ENCODE results near the gene FAAP100. TPM values are rescaled to one million over a fixed set of nuclear protein-coding genes. Genes with fewer than 3 reads are reported as not detected.

Gene FAAP100
- polyA plus RNA-seq, 1 of the 3 experiments (the other 2 are of a cell fraction) = 18.9 TPM

DNA sequence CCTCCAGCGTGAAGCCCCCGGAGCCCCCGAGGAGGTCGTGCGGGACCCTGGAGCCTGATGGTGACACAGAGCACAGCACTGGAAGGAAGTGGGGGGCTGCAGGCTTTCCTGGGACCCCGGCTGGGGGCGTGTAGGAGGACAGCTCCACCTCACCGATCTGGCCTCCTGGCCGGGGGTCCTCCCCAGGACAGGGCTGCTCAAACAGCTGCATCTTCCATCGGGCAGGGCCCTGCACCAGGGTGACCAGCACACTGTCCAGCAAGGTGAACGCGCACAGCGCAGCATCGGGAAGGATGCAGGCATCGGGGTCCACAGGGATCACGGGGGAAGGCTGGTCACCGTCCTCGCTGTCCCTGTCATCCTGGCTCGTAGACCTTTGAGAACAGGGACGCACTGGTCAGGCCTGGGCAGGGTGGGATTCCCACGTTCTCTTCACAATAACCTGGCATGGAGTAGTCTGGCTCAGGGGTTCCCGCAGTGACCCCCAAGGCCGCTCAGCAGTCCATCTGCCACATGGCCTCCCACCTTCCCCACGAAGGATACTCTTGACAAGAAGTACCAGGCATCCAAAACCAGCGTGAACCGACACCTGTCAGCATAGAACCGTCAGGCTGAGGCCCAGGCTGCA lies 1.2 kb downstream of the FAAP100 start:
- peak overlapping the region; percentile 82; the same call in 1 of the 2 replicates for H3K9ac ChIP-seq
- TF ChIP-seq TAF1 (IDR thresholded peaks at IDR 0.05; ENCODE audit: borderline replicate concordance, low read depth, low read length) (no peak), RCOR1 (IDR thresholded peaks at IDR 0.05; ENCODE audit: low read length) (no peak), FOSL2 (IDR thresholded peaks at IDR 0.05; ENCODE audit: borderline replicate concordance, low read depth) (no peak), CHD2 (IDR thresholded peaks at IDR 0.05; ENCODE audit: low read length, partially characterized antibody) (no peak), PBX3 (IDR thresholded peaks at IDR 0.05) (no peak), CTCF (IDR thresholded peaks at IDR 0.05) (no peak), MAX (IDR thresholded peaks at IDR 0.05; ENCODE audit: low read depth) (no peak), FOXJ3 (CRISPR knock-in tag; IDR thresholded peaks at IDR 0.05) (no peak), MEF2A (IDR thresholded peaks at IDR 0.05; ENCODE audit: borderline replicate concordance, low read depth) (no peak), RAD21 (IDR thresholded peaks at IDR 0.05; ENCODE audit: low read length) (no peak), GATA2 (CRISPR knock-in tag; IDR thresholded peaks at IDR 0.05) (no peak), NFIC (IDR thresholded peaks at IDR 0.05; ENCODE audit: borderline replicate concordance) (no peak), MXI1 (IDR thresholded peaks at IDR 0.05; ENCODE audit: low read depth, low read length) (no peak), ELF1 (IDR thresholded peaks at IDR 0.05) (no peak), EZH2phosphoT487 (IDR thresholded peaks at IDR 0.05; ENCODE audit: borderline replicate concordance, low read depth) (no peak), POLR2AphosphoS5 (IDR thresholded peaks at IDR 0.05; ENCODE audit: low read depth, low read length) (no peak), SIN3A (IDR thresholded peaks at IDR 0.05; ENCODE audit: borderline replicate concordance, low read depth, low read length) (no peak), YY1 (IDR thresholded peaks at IDR 0.05; ENCODE audit: low read depth) (no peak), SMC3 (IDR thresholded peaks at IDR 0.05; ENCODE audit: low read depth, low read length) (no peak), EP300 (IDR thresholded peaks at IDR 0.05; ENCODE audit: borderline replicate concordance in 1 of 2, low read depth in 1 of 2, low read length in 1 of 2) (no peak)
- peak overlapping the region; percentile 78 to 89 for H3K4me3 ChIP-seq (ENCODE audit: low read depth in 2 of 2, low read length in 1 of 2)
- H3K27ac ChIP-seq (ENCODE audit: low read depth in 2 of 2, low read length in 1 of 2) = no peak overlapping the region; a peak in 1 of 4 replicates
- peaks cover 15 to 26% of the 10 kb centered on the region in 2 experiments; a peak in 3 of 4 replicates for H3K4me1 ChIP-seq (ENCODE audit: control insufficient read depth in 1 of 2, insufficient read depth in 2 of 2, low read depth in 1 of 2, low read length in 1 of 2)
- H3K4me2 ChIP-seq = peak overlapping the region; percentile 100
- 81% methylated on average over 11 of the region's 27 CpGs for WGBS (ENCODE audit: low lambda C conversion rate)
- no peak for DNase-seq
- H3K79me2 ChIP-seq (ENCODE audit: insufficient read depth) = peaks cover 47% of the 10 kb centered on the region
- peaks cover 33% of the 10 kb centered on the region for H3F3A ChIP-seq (replicated peaks; ENCODE audit: insufficient read depth)
- H3K27me3 ChIP-seq (ENCODE audit: insufficient read depth) = no peaks in the 10 kb centered on the region
- POLR2A ChIA-PET = interaction anchor here (0.5 to 1.9 kb wide), 6 partner anchors 10 to 156 kb away, joined by 3 to 9 read pairs (median 3); partner anchors contain the start of gene BAHCC1
- peaks cover 12% of the 10 kb centered on the region; the same call in 1 of the 2 replicates for H4K20me1 ChIP-seq (ENCODE audit: insufficient read depth)
- CTCF ChIA-PET = interaction anchor here (0.8 to 3.3 kb wide), 6 partner anchors 14 to 120 kb away, joined by 3 to 24 read pairs (median 8); no protein-coding TSS in a partner anchor
- no peaks in the 10 kb centered on the region for H3K9me3 ChIP-seq
- no peak overlapping the region for H2AFZ ChIP-seq (ENCODE audit: low read depth)
- peaks cover 23 to 39% of the 10 kb centered on the region in 2 experiments for H3K36me3 ChIP-seq (replicated peaks in 1 of 2; ENCODE audit: control insufficient read depth in 1 of 2, insufficient read depth in 2 of 2, low read length in 1 of 2)
- H3K9me2 ChIP-seq = no peaks in the 10 kb centered on the region
